H9 (cell line): ENCODE data around the gene CMTM7. TPM values are rescaled to one million over a fixed set of nuclear protein-coding genes. Genes with fewer than 3 reads are reported as not detected.

Source experiments
- DNase-seq: peaks from one replicate; pipeline ENCODE4 v3.0.0-alpha.2; 2017
- H2AFZ ChIP-seq: one replicate; pipeline ENCODE4 v1.6.1; 2013; ENCODE audit warnings: mild to moderate bottlenecking, low read length, control low read depth, moderate library complexity
- H2AK5ac ChIP-seq: 2 replicates; pipeline ENCODE4 v1.6.1; 2013; ENCODE audit warnings: low read length, control low read depth, mixed read lengths; ENCODE audit not compliant: insufficient read length
- H2BK120ac ChIP-seq: one replicate; pipeline ENCODE4 v1.6.1; 2013; ENCODE audit warnings: low read depth, mild to moderate bottlenecking, low read length, control low read depth, inconsistent platforms; ENCODE audit not compliant: poor library complexity, severe bottlenecking
- H2BK12ac ChIP-seq: 2 replicates; pipeline ENCODE4 v1.6.1; 2013; ENCODE audit warnings: low read length, control low read depth, mixed read lengths, low read depth; ENCODE audit not compliant: insufficient read length
- H2BK15ac ChIP-seq: 2 replicates; pipeline ENCODE4 v1.6.1; 2013; ENCODE audit warnings: low read depth, low read length, control low read depth
- H2BK20ac ChIP-seq: one replicate; pipeline ENCODE4 v1.6.1; 2013; ENCODE audit warnings: low read depth, mild to moderate bottlenecking, low read length, control low read depth, inconsistent platforms; ENCODE audit not compliant: poor library complexity, severe bottlenecking
- H2BK5ac ChIP-seq: 2 replicates; pipeline ENCODE4 v1.6.1; 2013; ENCODE audit warnings: low read length, control low read depth, mixed read lengths; ENCODE audit not compliant: insufficient read length
- H3K14ac ChIP-seq: 2 replicates; pipeline ENCODE4 v1.6.1; 2013; ENCODE audit warnings: low read length, control low read depth; ENCODE audit not compliant: insufficient read depth
- H3K18ac ChIP-seq: 2 replicates; pipeline ENCODE4 v1.6.1; 2013; ENCODE audit warnings: low read depth, mild to moderate bottlenecking, mixed read lengths, low read length, control low read depth; ENCODE audit not compliant: insufficient read length
- H3K23ac ChIP-seq: 2 replicates; pipeline ENCODE4 v1.6.1; 2013; ENCODE audit warnings: low read length, control low read depth, mixed read lengths, low read depth; ENCODE audit not compliant: insufficient read length
- H3K23me2 ChIP-seq: 2 replicates; pipeline ENCODE4 v1.6.1; 2013; ENCODE audit warnings: low read depth, mild to moderate bottlenecking, mixed read lengths, low read length, control low read depth; ENCODE audit not compliant: insufficient read length, poor library complexity, severe bottlenecking
- H3K27ac ChIP-seq: 2 replicates; pipeline ENCODE4 v1.5.1; 2013; ENCODE audit warnings: low read length, control low read depth, mixed read lengths, low read depth; ENCODE audit not compliant: insufficient read length
- H3K27me3 ChIP-seq: 2 replicates; pipeline ENCODE4 v1.6.1; 2013; ENCODE audit warnings: low read length, control low read depth, inconsistent platforms; ENCODE audit not compliant: insufficient read depth
- H3K4ac ChIP-seq: 2 replicates; pipeline ENCODE4 v1.6.1; 2013; ENCODE audit warnings: low read depth, mild to moderate bottlenecking, control low read depth, inconsistent platforms, low read length, moderate library complexity
- H3K4me1 ChIP-seq: 2 replicates; pipeline ENCODE4 v1.6.1; 2013; ENCODE audit warnings: low read length, control low read depth, inconsistent platforms; ENCODE audit not compliant: insufficient read depth
- H3K4me2 ChIP-seq: 2 replicates; pipeline ENCODE4 v1.6.1; 2013; ENCODE audit warnings: low read length, control low read depth, mixed read lengths; ENCODE audit not compliant: insufficient read length, insufficient read depth
- H3K56ac ChIP-seq: 2 replicates; pipeline ENCODE4 v1.6.1; 2013; ENCODE audit warnings: low read depth, mild to moderate bottlenecking, mixed read lengths, low read length, control low read depth; ENCODE audit not compliant: insufficient read length
- H3K79me1 ChIP-seq: 2 replicates; pipeline ENCODE4 v1.6.1; 2013; ENCODE audit warnings: low read depth, mild to moderate bottlenecking, moderate library complexity, low read length, control low read depth, inconsistent platforms; ENCODE audit not compliant: insufficient read depth, poor library complexity, severe bottlenecking
- H3K79me2 ChIP-seq: 2 replicates; pipeline ENCODE4 v1.6.1; 2013; ENCODE audit warnings: low read length, control low read depth, inconsistent platforms; ENCODE audit not compliant: insufficient read depth
- H3K9ac ChIP-seq: 2 replicates; pipeline ENCODE4 v1.6.1; 2013; ENCODE audit warnings: low read length, control low read depth, mixed read lengths; ENCODE audit not compliant: insufficient read length; ENCODE audit errors: extremely low read depth
- H3K9me3 ChIP-seq: one replicate; pipeline ENCODE4 v1.6.1; 2013; ENCODE audit warnings: low read depth, low read length, inconsistent platforms; ENCODE audit not compliant: control insufficient read depth
- H3T11ph ChIP-seq: one replicate; pipeline ENCODE4 v1.6.1; 2013; ENCODE audit warnings: mild to moderate bottlenecking, low read length, control low read depth, inconsistent platforms
- H4K20me1 ChIP-seq: one replicate; pipeline ENCODE4 v1.6.1; 2013; ENCODE audit not compliant: control insufficient read depth, insufficient read length, insufficient read depth
- H4K5ac ChIP-seq: 2 replicates; pipeline ENCODE4 v1.6.1; 2013; ENCODE audit warnings: low read depth, mild to moderate bottlenecking, mixed read lengths, low read length, control low read depth; ENCODE audit not compliant: insufficient read length
- H4K8ac ChIP-seq: replicated peaks from 2 replicates; pipeline ENCODE4 v1.6.1; 2013; ENCODE audit warnings: low read length, control low read depth, mixed read lengths, low read depth; ENCODE audit not compliant: insufficient read length
- H4K91ac ChIP-seq: 2 replicates; pipeline ENCODE4 v1.6.1; 2013; ENCODE audit warnings: low read depth, mild to moderate bottlenecking, moderate library complexity, mixed read lengths, low read length, control low read depth; ENCODE audit not compliant: insufficient read length
- H3K27ac Mint-ChIP-seq, 3 experiments: 2 replicates in 2 of 3; 3 replicates in 1 of 3; pipeline ENCODE4 v1.8.0; 2020 to 2021; ENCODE audit warnings: mixed read lengths in 3 of 3, mild to moderate bottlenecking in 1 of 3, moderate library complexity in 1 of 3
- H3K27me3 Mint-ChIP-seq: 2 replicates; pipeline ENCODE4 v1.8.0; 2021; ENCODE audit warnings: low read depth, mild to moderate bottlenecking, moderate library complexity, mixed read lengths
- H3K36me3 Mint-ChIP-seq, 3 experiments: 2 replicates in 2 of 3; 3 replicates in 1 of 3; pipeline ENCODE4 v1.8.0; 2020 to 2021; ENCODE audit warnings: low read depth in 3 of 3, mixed read lengths in 3 of 3; ENCODE audit not compliant: insufficient read depth in 1 of 3
- H3K4me1 Mint-ChIP-seq, 2 experiments: 2 replicates each; pipeline ENCODE4 v1.8.0; 2020; ENCODE audit warnings: mixed read lengths in 2 of 2
- H3K4me3 Mint-ChIP-seq, 2 experiments: 2 replicates in 1 of 2; 3 replicates in 1 of 2; pipeline ENCODE4 v1.8.0; 2020 to 2021; ENCODE audit warnings: mild to moderate bottlenecking in 2 of 2, mixed read lengths in 2 of 2, moderate library complexity in 1 of 2
- H3K9me3 Mint-ChIP-seq, 2 experiments: 2 replicates in 1 of 2; 3 replicates in 1 of 2; pipeline ENCODE4 v1.8.0; 2020; ENCODE audit warnings: mild to moderate bottlenecking in 2 of 2, mixed read lengths in 2 of 2, moderate library complexity in 1 of 2
- WGBS: extraction: QIAGEN DNeasy Blood & Tissue Kit; methylation state at CpG from one replicate; pipeline ENCODE4 v1.1.7; 2013; ENCODE audit warnings: missing lambda C conversion rate, low lambda C conversion rate, mixed read lengths; ENCODE audit not compliant: insufficient read length; ENCODE audit errors: extremely low coverage; 5-methylcytosine and 5-hydroxymethylcytosine counted together
- total RNA-seq: library from RNA; stranded (reverse); gene quantifications from 2 replicates; pipeline ENCODE4 v1.2.1, GENCODE V29; 2021
- TF ChIP-seq, protein P1 (sequence below): fragments of 200-600 bp; sonication (generic); conservative IDR thresholded peaks from 3 replicates; pipeline ENCODE4 v1.8.0; 2021; ENCODE audit warnings: antibody characterized with exemption, mild to moderate bottlenecking

Gene CMTM7
- total RNA-seq, 1 experiment from 2014 or later, result 23.9 TPM

DNA sequence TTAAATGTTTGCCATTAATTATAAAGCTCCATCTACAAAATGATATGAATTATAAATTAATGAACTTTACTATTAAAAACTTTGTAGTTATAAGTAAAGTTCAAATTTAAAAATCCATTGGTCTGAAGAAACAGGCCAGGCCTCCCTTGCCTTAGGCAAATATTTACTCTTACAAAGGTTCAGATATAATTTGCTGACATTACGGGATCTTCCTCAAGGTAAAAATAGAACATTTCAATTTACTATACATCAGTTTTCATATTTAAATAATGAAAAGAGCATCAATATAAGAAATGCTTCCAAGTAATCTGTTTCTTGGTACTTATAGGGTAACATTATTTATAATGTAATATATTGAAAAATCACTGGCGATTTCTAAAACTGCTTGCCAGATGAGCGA, 107.3 kb downstream of the CMTM7 start:
- no peak overlapping the region for H2AFZ ChIP-seq
- H3T11ph ChIP-seq, result no peak overlapping the region
- no peak overlapping the region for H2AK5ac ChIP-seq
- H4K20me1 ChIP-seq, result peaks cover 2% of the 10 kb centered on the region
- H3K79me1 ChIP-seq, result no peaks in the 10 kb centered on the region
- H3K4me3 Mint-ChIP-seq, result no peak overlapping the region
- H3K23ac ChIP-seq, result no peak overlapping the region
- peaks cover 4% of the 10 kb centered on the region; the same call in 1 of the 2 replicates for H3K4me1 ChIP-seq
- H3K27ac ChIP-seq, result no peak overlapping the region
- no peak overlapping the region for H4K8ac ChIP-seq
- no CpG with 5 or more reads among the region's 3 CpGs for WGBS
- H2BK5ac ChIP-seq, result no peak overlapping the region
- no peak overlapping the region for H3K56ac ChIP-seq
- no peak overlapping the region for H2BK15ac ChIP-seq
- H3K9me3 Mint-ChIP-seq, result no peaks in the 10 kb centered on the region; a peak in 1 of 5 replicates
- no peaks in the 10 kb centered on the region; the same call in 1 of the 2 replicates for H3K79me2 ChIP-seq
- H2BK120ac ChIP-seq, result no peak overlapping the region
- no peaks in the 10 kb centered on the region for H3K9me3 ChIP-seq
- TF ChIP-seq, protein P1, sequence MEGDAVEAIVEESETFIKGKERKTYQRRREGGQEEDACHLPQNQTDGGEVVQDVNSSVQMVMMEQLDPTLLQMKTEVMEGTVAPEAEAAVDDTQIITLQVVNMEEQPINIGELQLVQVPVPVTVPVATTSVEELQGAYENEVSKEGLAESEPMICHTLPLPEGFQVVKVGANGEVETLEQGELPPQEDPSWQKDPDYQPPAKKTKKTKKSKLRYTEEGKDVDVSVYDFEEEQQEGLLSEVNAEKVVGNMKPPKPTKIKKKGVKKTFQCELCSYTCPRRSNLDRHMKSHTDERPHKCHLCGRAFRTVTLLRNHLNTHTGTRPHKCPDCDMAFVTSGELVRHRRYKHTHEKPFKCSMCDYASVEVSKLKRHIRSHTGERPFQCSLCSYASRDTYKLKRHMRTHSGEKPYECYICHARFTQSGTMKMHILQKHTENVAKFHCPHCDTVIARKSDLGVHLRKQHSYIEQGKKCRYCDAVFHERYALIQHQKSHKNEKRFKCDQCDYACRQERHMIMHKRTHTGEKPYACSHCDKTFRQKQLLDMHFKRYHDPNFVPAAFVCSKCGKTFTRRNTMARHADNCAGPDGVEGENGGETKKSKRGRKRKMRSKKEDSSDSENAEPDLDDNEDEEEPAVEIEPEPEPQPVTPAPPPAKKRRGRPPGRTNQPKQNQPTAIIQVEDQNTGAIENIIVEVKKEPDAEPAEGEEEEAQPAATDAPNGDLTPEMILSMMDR, result no peak
- DNase-seq, result no peak
- H4K91ac ChIP-seq, result no peak overlapping the region
- no peak overlapping the region for H2BK20ac ChIP-seq
- H4K5ac ChIP-seq, result no peak overlapping the region
- H3K27me3 Mint-ChIP-seq, result no peaks in the 10 kb centered on the region; the same call in 1 of the 2 replicates
- H3K9ac ChIP-seq, result no peak overlapping the region
- no peak overlapping the region for H3K27ac Mint-ChIP-seq
- H3K4ac ChIP-seq, result no peak overlapping the region
- H3K4me2 ChIP-seq, result no peak overlapping the region
- no peaks in the 10 kb centered on the region for H3K27me3 ChIP-seq
- no peaks in the 10 kb centered on the region for H3K23me2 ChIP-seq
- no peak overlapping the region for H3K14ac ChIP-seq
- no peak overlapping the region for H3K18ac ChIP-seq
- H3K4me1 Mint-ChIP-seq, result peaks cover 18 to 27% of the 10 kb centered on the region in 2 experiments
- peaks cover 3 to 8% (median 5%) of the 10 kb centered on the region in 3 experiments; a peak in 4 of 7 replicates for H3K36me3 Mint-ChIP-seq
- H2BK12ac ChIP-seq, result no peak overlapping the region
